Heart left ventricle (tissue), 16 donors: Measurements from ENCODE around the gene LSM14A. TPM values are rescaled to one million over a fixed set of nuclear protein-coding genes. Genes with fewer than 3 reads are reported as not detected.
A peak's percentile ranks its signal among the peaks of the same experiment; 100 is the strongest.

Source experiments
- ATAC-seq, 4 donors: fragments of 200-7000 bp; cut with Tn5 transposase; one replicate each; pipeline ENCODE4 v1.9.1; 2020 to 2022; ENCODE audit warnings: moderate library complexity in 4 of 4, mild to moderate bottlenecking in 3 of 4, moderate number of reproducible peaks in 1 of 4
- DNase-seq, 5 donors: peaks; one replicate each; pipeline ENCODE4 v3.0.0-alpha.2; 2020
- H3K27ac ChIP-seq, 12 donors: fragments of 200-600 bp; sonication (generic) in 4 of 12; one replicate each; pipeline versions ENCODE4 v1.5.0 to v1.8.0; 2016 to 2022; ENCODE audit warnings: mild to moderate bottlenecking in 2 of 12
- H3K27me3 ChIP-seq, 9 donors: fragments of 200-600 bp; sonication (generic) in 2 of 9; one replicate each; pipeline versions ENCODE4 v1.5.1 to v1.8.0; 2016 to 2022; ENCODE audit warnings: mild to moderate bottlenecking in 3 of 9
- H3K36me3 ChIP-seq, 9 donors: fragments of 200-600 bp; sonication (generic) in 2 of 9; one replicate each; pipeline versions ENCODE4 v1.5.0 to v1.8.0; 2018 to 2022; ENCODE audit warnings: mild to moderate bottlenecking in 2 of 9
- H3K4me1 ChIP-seq, 12 donors: fragments of 200-600 bp; sonication (generic) in 4 of 12; one replicate each; pipeline versions ENCODE4 v1.5.0 to v1.8.0; 2016 to 2022; ENCODE audit warnings: mild to moderate bottlenecking in 3 of 12
- H3K4me3 ChIP-seq, 12 donors: fragments of 200-600 bp; sonication (generic) in 4 of 12; one replicate each; pipeline versions ENCODE4 v1.5.0 to v1.8.0; 2017 to 2022; ENCODE audit warnings: mild to moderate bottlenecking in 9 of 12, moderate library complexity in 4 of 12
- H3K9me3 ChIP-seq, 12 donors: fragments of 200-600 bp; sonication (generic) in 4 of 12; one replicate each; pipeline versions ENCODE4 v1.5.0 to v1.8.0; 2016 to 2022; ENCODE audit warnings: mild to moderate bottlenecking in 1 of 12
- CTCF ChIP-seq, 12 donors: fragments of 200-600 bp; sonication (generic) in 4 of 12; IDR thresholded peaks; one replicate each; pipeline versions ENCODE4 v1.5.0 to v1.8.0; 2018 to 2022; ENCODE audit warnings: antibody characterized with exemption in 12 of 12, mild to moderate bottlenecking in 5 of 12
- POLR2A ChIP-seq, 2 donors: fragments of 450-650 bp; IDR thresholded peaks; one replicate each; pipeline ENCODE4 v1.6.1; 2017; ENCODE audit warnings: antibody characterized with exemption in 2 of 2, mild to moderate bottlenecking in 2 of 2, moderate library complexity in 2 of 2
- WGBS, 4 donors: extraction: QIAGEN DNeasy Blood & Tissue Kit in 2 of 4; methylation state at CpG; one replicate each; pipeline versions ENCODE4 v1.1.5 to v1.1.7; 2013 to 2018; 5-methylcytosine and 5-hydroxymethylcytosine counted together
- intact Hi-C, 10 donors: fragments of 100-400 bp; cut with DNase I; formaldehyde crosslinking; loops; one replicate each; pipeline versions ENCODE4 v1.11.1 to v1.14.2; 2022
- polyA plus RNA-seq, 2 donors: library from polyadenylated mRNA; stranded (reverse); fragments of 200-250 nt; gene quantifications; one replicate each; pipeline ENCODE4 v1.2.3, GENCODE V29; 2013
- total RNA-seq, 9 donors: library from RNA; depleted of rRNA in 2 of 9; stranded (reverse); fragments of >200 nt in 2 of 9; fragmentation: NEBNext Ultra II Directional in 3 of 9; extraction: Animal tissue kit (Norgen Biotek cat#: 25700) in 3 of 9; gene quantifications; one replicate each; pipeline versions ENCODE4 v1.1.0 to v1.2.4, GENCODE V29; 2016 to 2023
- donor health status: ischemic (EF 13 %, LVEDD 7.1; RV severe dilation, severe dysfunction).
- donor health status: healthy with polysubstance abuse.
- donor health status: DM: no; HTN: yes; CAD: no.
- donor health status: DM: no; HTN: no; CAD: no.
- donor health status: ischemic (EF 25% LVEDD 6.9; RV normal size, moderate dysfunction).
- donor health status: ischemic (EF 25% LVEDD 5.7; RV mildly dilated, moderate dysfunction).
- donor health status: healthy.
- donor health status: DM: yes; HTN: yes; CAD: no.
- donor health status: ischemic (EF 35%, LVEDD 5.7; RV mildly dilated, moderate dysfunction).
- donor health status: nonischemic (EF 11% LVEDD 7.7; RV severe dilation, severe dysfunction).
- donor health status: DM: yes; HTN: yes; CAD: no.
- donor health status: PGD.
- donor health status: ischemic (EF 29% LVEDD 5.4; RV normal size, mild dysfunction).
- donor health status: nonischemic (EF 23%, LVEDD 6.1; RV moderate dilation, normal function).

LSM14A gene
- total and polyA plus RNA-seq, 11 donors, result 34.6 to 109 (median 70.5) TPM

- WGBS, 4 donors, result 39 to 50% (median 49%) methylated on average over 2 of the region's 2 CpGs
- Histone ChIP-seq H3K36me3 (peaks cover 0 to 5% (median 0%) of the 10 kb centered on the region in 9 donors), H3K27ac (peak overlapping the region; percentile 8 to 93 (median 85)), H3K4me3 (peak overlapping the region in 7 of 12 donors; percentile 4 to 58 (median 16)), H3K9me3 (no peaks in the 10 kb centered on the region), H3K27me3 (no peaks in the 10 kb centered on the region), H3K4me1 (peaks cover 0 to 78% (median 57%) of the 10 kb centered on the region in 12 donors)
- no peak for TF ChIP-seq POLR2A (IDR thresholded peaks at IDR 0.05)
- no peak for TF ChIP-seq CTCF (IDR thresholded peaks at IDR 0.05)
- intact Hi-C loops, result loop anchor here in 4 of 10 donors (5.0 to 10.0 kb wide), 2 partner anchors 63 to 65 kb away; no protein-coding TSS in a partner anchor
- DNase-seq (no peak), ATAC-seq (no peak)
Observed at GRCh38 chr19:34269489-34269888, 97.2 kb downstream of the LSM14A start.

- Histone ChIP-seq H3K36me3 (peaks cover 0 to 5% (median 0%) of the 10 kb centered on the region in 9 donors), H3K27me3 (no peaks in the 10 kb centered on the region), H3K4me1 (peaks cover 0 to 78% (median 60%) of the 10 kb centered on the region in 12 donors), H3K4me3 (peak overlapping the region in 9 of 12 donors; percentile 4 to 58 (median 30)), H3K27ac (peak overlapping the region; percentile 68 to 93 (median 85)), H3K9me3 (no peaks in the 10 kb centered on the region)
- WGBS, 4 donors, result 28 to 44% (median 38%) methylated on average over 5 of the region's 5 CpGs
- DNase-seq, result peak in 4 of 5 donors; percentile 64 to 80 (median 74)
- peak in 1 of 2 donors; percentile 34 for TF ChIP-seq POLR2A (IDR thresholded peaks at IDR 0.05)
- no peak for TF ChIP-seq CTCF (IDR thresholded peaks at IDR 0.05)
- ATAC-seq, result peak; percentile 74 to 91 (median 85)
- intact Hi-C loops, result loop anchor here in 6 of 10 donors (5.0 to 10.0 kb wide), 4 partner anchors 42 to 65 kb away; no protein-coding TSS in a partner anchor
Observed at GRCh38 chr19:34269968-34270621, 97.8 kb downstream of the LSM14A start.

GRCh38 chr19:34273121-34273520, 100.8 kb downstream of the LSM14A start:
- peak overlapping the region in 4 of 12 donors; percentile 3 to 85 (median 39) for H3K27ac ChIP-seq
- 78 to 81% (median 79%) methylated on average over 4 of the region's 4 CpGs for WGBS, 4 donors
- TF ChIP-seq POLR2A (IDR thresholded peaks at IDR 0.05) (no peak), CTCF (IDR thresholded peaks at IDR 0.05) (no peak)
- H3K36me3 ChIP-seq, result peaks cover 0 to 5% (median 0%) of the 10 kb centered on the region in 9 donors
- no peaks in the 10 kb centered on the region for H3K9me3 ChIP-seq
- intact Hi-C loops, result loop anchor here in 2 of 10 donors (5.0 kb wide), 2 partner anchors 39 to 44 kb away; no protein-coding TSS in a partner anchor
- peaks cover 0 to 91% (median 62%) of the 10 kb centered on the region in 12 donors for H3K4me1 ChIP-seq
- no peak overlapping the region for H3K4me3 ChIP-seq
- no peaks in the 10 kb centered on the region for H3K27me3 ChIP-seq
- DNase-seq (no peak), ATAC-seq (no peak)

- no peaks in the 10 kb centered on the region for H3K27me3 ChIP-seq
- TF ChIP-seq CTCF (IDR thresholded peaks at IDR 0.05) (peak in 1 of 12 donors; percentile 8), POLR2A (IDR thresholded peaks at IDR 0.05) (no peak)
- H3K36me3 ChIP-seq, result peaks cover 0 to 14% (median 5%) of the 10 kb centered on the region in 9 donors
- no peaks in the 10 kb centered on the region for H3K9me3 ChIP-seq
- intact Hi-C loops, result loop anchor here in 2 of 10 donors (5.0 kb wide), 2 partner anchors 38 to 43 kb away; no protein-coding TSS in a partner anchor
- 74 to 79% (median 77%) methylated on average over 7 of the region's 7 CpGs for WGBS, 4 donors
- peak overlapping the region in 9 of 12 donors; percentile 40 to 69 (median 55) for H3K27ac ChIP-seq
- peaks cover 0 to 79% (median 54%) of the 10 kb centered on the region in 12 donors for H3K4me1 ChIP-seq
- DNase-seq (no peak), ATAC-seq (no peak)
- H3K4me3 ChIP-seq, result no peak overlapping the region
Observed at GRCh38 chr19:34274284-34274826, 102.1 kb downstream of the LSM14A start.
